ENCODE results near the gene KCNIP4.

Gene KCNIP4

DNA sequence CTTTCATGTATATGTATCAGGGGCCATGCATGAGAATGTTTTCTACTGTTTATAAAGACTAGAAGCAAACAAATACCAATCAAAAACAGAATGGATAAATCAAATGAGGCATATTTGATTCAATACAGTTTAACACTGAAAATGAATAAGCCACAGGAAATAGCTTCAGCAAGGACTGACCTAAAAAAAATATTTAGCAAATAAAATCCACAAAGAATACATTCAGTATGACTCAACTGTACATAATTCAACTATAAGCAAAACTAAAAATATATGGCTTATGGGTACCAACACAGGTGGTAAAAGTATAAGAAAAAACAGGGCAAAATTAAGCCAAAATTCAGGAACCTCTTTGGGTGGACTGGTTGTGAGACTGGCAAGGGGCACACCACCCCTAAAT, 112.9 kb downstream of the KCNIP4 start:
- TF ChIP-seq, protein P1, sequence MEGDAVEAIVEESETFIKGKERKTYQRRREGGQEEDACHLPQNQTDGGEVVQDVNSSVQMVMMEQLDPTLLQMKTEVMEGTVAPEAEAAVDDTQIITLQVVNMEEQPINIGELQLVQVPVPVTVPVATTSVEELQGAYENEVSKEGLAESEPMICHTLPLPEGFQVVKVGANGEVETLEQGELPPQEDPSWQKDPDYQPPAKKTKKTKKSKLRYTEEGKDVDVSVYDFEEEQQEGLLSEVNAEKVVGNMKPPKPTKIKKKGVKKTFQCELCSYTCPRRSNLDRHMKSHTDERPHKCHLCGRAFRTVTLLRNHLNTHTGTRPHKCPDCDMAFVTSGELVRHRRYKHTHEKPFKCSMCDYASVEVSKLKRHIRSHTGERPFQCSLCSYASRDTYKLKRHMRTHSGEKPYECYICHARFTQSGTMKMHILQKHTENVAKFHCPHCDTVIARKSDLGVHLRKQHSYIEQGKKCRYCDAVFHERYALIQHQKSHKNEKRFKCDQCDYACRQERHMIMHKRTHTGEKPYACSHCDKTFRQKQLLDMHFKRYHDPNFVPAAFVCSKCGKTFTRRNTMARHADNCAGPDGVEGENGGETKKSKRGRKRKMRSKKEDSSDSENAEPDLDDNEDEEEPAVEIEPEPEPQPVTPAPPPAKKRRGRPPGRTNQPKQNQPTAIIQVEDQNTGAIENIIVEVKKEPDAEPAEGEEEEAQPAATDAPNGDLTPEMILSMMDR (IDR thresholded peaks at IDR 0.05) = no peak

DNA sequence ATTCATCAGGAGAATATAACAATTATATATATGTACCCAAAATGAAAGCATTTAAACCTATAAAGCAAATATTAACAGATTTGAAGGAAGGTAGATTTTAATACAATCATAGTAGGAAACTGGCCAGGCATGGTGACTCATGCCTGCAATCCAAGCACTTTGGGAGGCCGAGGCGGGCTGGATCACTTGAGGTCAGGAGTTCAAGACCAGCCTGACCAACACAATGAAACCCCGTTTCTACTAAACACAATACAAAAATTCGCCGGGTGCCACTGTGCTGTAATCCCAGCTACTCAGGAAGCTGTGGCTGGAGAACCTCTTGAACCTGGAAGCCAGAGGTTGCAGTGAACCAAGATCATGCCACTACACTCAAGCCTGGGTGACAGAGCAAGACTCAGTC, 118.3 kb downstream of the KCNIP4 start:
- TF ChIP-seq, protein P1 (IDR thresholded peaks at IDR 0.05) = no peak

DNA sequence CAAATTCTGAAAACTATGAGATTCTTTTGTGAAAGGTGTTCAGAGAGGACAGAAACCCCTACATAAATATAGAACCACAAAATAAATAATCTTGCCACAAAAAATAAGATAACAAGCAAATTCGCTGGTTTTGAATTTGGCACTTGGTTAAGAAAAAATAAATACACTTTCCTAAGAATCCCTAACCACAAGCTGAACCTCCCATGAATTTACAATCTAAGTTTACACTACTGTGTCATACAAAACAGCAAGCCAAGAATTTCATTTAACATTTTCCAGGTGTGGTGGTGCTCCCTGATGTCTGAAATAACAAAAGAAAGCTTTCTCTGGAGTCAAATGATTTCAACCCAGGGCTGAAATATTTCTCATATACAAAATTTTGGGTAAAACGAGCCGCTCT, 121.0 kb downstream of the KCNIP4 start:
- TF ChIP-seq, protein P1 (IDR thresholded peaks at IDR 0.05) = no peak

DNA sequence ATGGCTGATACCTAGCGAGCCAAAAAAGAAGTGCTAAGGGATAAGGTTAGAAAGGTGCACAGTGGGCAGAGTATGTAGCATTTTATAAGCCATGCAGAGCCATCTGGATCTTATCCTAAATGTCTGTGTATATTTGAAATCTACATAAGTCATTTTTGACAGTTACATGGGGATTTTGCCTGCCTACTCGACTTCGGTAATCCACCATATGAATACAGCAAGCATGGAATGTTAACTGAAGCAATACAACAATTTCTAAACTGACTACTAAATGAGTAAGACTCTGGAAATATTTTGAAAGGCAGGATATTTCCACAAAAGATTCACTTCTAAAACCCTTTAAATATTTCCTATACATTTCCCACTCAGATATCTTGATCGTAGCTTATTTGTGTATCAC, 122.5 kb downstream of the KCNIP4 start:
- TF ChIP-seq, protein P1 (IDR thresholded peaks at IDR 0.05) = no peak

DNA sequence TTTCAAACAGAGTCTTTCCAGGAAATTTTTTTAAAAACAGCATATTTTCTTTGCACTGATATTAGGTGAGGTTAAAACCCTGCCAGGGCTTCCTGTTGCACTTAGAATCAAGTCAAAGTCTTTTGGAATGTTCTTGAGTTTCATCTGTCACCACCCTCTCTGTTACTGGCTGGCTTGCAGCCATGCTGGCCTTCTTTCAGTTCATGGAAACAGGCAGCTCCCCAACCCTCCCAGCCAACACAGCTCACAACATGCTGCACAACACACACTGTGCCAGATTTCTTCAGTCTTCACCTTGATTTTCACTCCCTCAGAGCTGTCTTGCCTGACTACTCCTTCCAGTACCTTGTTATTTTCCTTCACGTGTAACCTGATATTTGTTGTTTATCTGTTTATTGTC, 129.5 kb downstream of the KCNIP4 start:
- TF ChIP-seq, protein P1 (IDR thresholded peaks at IDR 0.05) = no peak

DNA sequence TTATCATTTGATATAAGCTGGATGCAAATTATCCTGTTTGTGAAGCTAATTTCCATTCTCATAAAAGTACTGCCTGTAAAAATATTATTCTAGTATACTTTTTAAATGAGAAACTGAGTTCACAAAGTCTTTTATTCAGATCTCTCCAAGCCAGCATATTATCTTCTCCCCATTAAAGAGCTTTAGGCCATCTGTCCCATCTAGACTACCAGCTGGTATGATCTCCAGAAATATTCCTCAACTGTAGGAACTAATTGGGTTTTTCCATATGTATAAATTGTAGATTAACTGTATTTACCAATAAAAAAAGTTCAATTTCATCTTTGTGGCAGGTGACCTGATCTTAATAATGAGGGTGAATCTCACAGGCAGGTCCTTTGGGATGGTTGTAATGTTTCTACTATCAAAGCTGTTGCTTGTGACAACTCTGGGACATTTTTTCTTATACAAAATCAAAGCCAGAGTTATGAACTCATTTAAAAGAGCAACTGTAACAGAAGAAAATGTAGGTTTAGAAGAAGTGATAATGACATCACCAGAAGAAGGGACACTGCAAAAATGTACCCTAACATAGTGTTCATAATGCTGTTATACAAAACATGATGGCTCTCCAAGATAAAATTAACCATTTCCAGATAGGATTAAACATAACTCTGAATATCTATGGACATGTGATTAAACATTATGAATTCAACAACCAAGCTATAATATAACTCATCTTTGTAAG, 132.8 kb downstream of the KCNIP4 start:
- TF ChIP-seq, protein P1 (IDR thresholded peaks at IDR 0.05) = no peak

DNA sequence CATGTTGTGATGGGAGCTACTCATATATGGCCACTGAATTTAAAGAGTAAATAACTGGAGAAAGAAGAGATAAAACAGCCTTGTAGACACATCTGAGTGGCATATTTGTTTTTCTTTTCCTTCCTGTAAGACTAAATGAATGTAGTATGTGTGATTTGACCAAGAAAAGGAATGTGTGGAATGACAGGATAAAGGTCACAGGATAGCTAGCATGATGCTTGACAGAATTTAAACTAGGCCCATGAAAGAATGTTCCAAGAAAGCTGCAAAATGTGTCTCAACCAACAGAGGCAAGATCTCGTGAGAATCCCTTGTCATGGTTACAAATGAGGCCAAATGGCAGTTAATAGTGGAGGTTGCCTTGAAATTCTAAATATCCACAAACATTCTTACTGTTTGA, 137.0 kb downstream of the KCNIP4 start:
- TF ChIP-seq, protein P1 (IDR thresholded peaks at IDR 0.05) = no peak

DNA sequence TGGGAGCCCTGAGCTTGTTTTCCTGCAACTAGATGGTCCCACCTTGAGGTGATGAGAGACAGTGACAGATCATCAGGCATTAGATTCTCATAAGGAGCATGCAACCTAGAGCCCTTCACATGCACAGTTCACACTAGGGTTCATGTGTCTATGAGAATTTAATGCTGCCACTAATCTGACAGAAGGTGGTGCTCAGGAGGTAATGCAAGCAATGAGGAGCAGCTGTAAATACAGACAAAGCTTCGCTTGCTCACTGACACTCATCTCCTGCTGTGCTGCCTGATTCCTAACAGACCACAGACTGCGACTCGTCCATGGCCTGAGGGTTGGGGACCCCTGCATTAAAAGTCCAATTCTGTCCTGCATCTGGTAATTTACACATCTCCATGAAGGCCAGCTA, 141.6 kb downstream of the KCNIP4 start:
- TF ChIP-seq, protein P1 (IDR thresholded peaks at IDR 0.05) = no peak
